Astrocyte (in vitro differentiated cells and primary cell): Measurements from ENCODE around the gene JMJD1C.

ENCODE experiments used
- CTCF ChIP-seq: IDR thresholded peaks from 2 replicates; pipeline ENCODE4 v1.5.1; 2011; ENCODE audit warnings: low read depth, mild to moderate bottlenecking, inconsistent platforms, low read length, moderate library complexity; ENCODE audit not compliant: insufficient read depth
- EZH2 ChIP-seq: IDR thresholded peaks from 2 replicates; pipeline ENCODE4 v1.6.1; 2012; ENCODE audit warnings: mild to moderate bottlenecking, low read length, inconsistent platforms; ENCODE audit not compliant: insufficient read depth

GRCh38 chr10:63275094-63275493 is 190.7 kb downstream of the JMJD1C start:
- no peak for TF ChIP-seq CTCF
- TF ChIP-seq EZH2: no peak
